ENCODE data around the gene SLC7A11.

SLC7A11 gene

DNA sequence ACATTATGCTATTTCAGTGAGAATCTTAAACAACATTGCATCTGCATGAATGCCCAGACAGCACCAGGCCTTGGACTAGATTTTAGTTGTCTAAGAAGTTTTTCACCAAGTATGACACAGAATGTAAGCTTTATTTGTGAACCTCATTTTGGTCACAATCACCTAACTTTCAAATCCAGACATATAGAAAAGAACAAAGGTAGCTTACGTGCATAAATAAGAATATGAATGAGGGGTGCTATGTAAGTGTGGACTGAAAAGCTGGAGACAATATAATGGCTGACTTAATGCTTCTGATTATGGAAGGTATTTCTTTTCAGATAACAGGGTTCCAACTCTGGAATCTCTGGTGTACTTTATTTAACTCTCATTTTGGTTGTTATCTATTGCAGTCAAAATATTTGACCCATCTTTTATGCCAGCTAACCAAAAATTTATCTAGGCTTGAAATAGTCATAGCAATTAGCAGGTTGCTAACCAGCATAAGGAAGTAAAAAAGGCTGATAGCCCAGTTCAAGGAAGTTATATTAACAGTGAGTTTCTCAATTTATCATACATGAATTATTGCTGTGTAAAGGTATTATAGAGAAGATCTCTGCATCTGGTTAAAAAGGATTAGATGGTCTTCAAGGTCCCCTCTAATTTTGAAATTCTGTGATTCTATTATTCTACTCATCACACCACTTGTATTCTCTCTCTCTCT lies 36.5 kb downstream of the SLC7A11 start:
- DNase-seq (ENCODE audit: low spot score) = no peak

DNA sequence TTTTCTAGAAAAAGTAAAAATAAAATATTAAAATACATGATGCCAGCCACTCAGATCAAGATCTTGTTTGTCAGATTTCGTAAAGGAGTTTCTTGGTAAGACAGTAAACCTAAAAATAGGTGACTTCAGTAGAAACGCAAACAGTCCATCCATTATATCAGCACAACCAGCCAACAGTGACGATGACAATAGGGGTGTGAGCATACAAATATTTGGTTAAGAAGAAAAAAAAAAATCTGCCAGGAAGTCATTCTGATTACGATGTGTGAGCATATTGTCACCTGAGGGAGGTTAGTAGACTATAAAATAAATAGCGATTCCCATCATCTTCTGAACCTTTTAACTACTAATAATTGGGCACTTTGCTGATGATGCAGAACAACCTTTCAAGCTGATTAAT lies 37.6 kb downstream of the SLC7A11 start:
- DNase-seq (ENCODE audit: low spot score) = no peak

DNA sequence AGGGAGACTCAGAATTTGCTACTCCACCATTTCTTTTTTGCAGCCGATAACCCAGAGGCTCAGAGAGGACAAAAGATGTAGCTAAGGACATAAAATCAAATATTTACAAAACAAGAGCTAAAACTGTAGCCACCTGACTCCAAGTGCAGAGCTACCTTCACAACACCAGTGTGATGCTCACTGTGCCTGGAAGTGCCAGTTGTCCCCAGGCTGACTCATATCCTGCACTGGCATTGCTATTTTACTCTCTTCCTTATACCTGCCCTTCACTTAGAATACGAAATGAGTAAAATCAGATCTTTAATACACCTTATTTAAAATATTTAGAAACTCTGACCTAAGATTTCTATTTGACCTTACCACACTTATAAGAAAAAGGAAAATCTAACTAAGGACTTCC lies 39.5 kb downstream of the SLC7A11 start:
- DNase-seq (ENCODE audit: low spot score) = no peak

DNA sequence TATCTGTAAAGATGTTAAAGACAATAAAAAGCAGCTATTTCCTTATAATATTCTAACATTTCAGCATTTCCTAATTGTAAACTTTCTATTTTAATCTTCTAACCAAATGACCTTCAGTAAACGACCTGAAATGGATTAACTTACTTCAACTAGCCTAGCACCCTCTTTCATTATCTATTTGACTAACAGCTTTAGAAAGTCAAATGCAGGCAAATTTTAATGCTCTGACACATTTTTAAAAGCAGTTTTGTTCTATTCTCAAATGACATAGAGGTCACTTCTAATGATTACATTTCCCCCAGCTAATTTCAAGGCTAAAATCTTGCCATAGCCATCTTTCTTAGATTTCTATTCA lies 41.9 kb downstream of the SLC7A11 start:
- DNase-seq (ENCODE audit: low spot score) = no peak

DNA sequence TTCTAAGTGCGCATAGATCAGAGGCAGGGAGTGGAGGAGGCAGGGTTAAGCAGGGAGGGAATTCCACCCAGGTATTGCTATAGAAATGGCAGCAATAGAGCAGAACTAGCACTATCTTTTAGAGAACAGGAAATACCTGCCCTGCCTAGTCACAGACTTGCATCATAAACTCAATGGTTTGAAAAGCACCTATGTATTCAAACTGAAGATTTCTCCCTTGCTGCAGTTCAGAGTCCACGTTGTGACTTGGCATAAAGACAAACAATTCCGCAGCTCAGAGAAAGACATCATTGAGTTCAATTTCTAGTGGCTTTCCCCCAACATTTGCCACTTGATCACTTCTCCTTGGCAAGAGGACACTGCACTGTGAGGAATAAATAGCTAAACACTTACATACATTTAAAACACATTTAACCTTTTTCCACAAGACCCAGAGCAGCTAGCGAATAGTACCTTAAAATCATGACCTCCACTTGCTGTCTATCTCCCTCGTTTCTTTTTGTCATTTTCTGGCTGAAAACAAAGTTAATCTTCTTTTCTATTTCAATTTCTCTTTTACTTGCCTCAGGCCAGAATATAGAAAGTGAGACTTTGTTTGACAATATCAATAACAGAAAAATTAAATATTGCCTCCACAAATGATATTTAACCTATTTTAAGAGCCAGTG lies 42.4 kb downstream of the SLC7A11 start:
- DNase-seq (ENCODE audit: low spot score) = no peak

DNA sequence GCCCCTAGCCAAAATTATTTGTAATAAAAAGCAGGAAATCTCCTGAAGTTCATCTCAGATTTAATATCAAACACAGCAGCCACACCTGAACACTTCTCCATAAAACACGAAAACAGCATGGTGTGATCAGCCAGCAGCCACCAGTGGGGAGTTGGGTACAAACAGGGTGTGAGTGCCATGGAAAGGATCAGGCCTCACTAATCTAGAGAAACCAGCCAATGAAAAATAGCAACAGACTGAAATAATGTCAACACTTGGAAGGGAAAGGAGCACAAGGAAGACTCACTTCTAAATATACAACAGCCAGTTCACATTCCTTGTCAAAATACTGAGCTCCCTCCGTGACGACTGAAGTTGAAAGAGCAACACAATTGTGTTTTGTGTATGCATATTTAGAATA lies 46.0 kb downstream of the SLC7A11 start:
- DNase-seq (ENCODE audit: low spot score) = no peak

DNA sequence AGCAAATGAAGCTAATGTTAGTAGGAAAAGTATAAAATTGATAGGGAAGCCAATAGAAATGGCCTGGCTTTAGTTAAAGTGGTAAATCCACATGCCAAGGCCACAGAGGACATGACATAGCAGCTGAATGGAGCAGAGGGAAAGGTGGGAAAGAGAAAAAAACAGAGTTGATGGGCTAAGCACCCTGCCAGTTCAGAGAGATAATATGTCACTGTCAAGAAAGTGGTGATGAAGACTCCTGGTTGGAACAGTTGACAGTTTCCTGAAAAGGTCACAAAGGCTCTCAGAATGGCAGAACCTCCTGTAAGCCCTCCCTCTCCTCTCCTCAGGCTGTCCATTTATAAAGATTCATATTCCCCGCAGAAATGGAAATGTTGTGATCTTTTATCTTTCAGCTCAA lies 48.2 kb downstream of the SLC7A11 start:
- no peak for DNase-seq (ENCODE audit: low spot score)

DNA sequence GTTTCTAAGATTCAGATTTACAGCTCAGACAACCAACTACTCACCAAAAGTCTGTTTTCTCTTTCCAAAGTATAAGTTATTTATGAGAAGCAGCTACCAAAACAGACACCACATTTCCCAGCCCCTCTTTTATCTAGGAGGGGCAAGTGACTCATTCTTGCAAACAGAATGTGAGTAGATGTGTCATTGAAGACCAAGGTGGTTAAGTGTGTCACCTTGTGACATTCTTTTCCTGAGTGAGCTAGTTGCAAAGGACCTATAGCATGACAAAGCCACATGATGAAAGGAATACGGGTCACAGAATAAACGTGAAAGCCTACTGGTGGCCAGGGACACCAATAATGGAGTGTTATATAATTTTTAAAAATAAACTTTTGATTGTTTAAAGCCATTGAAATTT lies 50.0 kb downstream of the SLC7A11 start:
- DNase-seq (ENCODE audit: low spot score) = no peak

DNA sequence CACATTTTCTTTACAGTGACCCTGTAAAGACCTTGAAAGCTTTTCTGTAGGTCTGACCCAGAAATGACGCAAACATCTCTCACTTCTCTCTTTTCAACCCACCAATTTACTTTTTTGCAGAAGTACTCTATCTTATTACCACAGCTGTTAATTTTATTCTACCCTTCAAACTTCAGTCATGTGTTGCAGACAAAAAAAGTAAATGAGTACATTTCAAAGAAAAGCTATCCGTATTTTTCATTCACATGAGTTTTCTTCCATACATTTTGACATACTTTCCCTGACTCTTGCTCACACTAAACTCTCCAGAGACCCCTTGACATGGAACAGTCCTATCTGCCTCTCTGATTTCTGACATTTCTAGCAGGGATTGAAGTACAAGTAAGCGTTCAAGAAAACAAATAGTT lies 51.7 kb downstream of the SLC7A11 start:
- no peak for DNase-seq (ENCODE audit: low spot score)

DNA sequence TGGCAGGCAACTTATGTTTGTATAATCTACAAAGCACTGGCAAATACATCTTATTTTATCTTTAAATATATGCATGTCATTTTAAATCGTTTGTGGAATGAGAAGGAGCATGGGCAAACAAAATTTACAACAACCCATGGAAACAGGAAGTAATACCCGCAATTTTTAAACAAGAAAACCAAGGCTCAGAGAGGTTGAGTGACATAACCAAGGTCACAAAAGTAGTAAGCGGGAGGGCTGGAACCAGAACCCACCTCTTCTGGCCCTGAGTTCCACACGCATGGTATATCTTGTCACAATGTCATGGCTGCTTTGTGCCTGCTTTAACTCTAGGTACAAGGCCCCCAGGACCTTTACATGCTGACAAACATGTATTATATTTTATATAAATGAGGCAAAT lies 52.9 kb downstream of the SLC7A11 start:
- DNase-seq (ENCODE audit: low spot score) = no peak

DNA sequence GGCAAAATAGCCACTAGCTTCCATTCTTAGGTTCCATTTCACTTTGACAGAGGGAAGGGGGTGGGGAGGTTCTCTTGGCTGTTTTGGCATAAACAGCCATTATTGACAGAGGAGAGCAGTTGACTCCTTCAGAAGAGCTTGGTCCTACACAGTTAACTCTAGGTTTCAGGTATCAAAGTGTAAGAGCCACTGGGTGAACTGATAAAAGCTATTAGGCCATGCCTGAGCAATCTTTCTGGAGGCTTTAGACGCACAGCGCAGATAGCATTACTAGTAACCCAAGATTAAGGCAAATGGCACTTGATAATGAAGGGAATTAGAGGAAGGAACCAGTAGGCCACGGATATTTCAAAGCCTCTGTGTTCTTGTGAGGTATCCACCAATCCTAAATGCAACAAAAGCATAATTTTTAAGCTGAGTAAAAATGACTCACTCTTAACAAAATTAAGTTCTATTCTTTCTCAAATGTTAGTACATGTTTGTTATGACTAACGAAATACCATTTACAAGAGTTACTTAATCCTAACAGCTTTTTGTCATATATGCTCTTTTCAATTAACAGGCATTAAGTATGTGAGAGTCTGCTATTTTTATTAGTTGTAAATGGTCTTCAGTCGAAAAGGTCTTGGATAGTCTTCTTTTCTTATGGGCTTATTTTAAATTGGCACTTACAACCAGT lies 53.6 kb downstream of the SLC7A11 start:
- no peak for DNase-seq (ENCODE audit: low spot score)

DNA sequence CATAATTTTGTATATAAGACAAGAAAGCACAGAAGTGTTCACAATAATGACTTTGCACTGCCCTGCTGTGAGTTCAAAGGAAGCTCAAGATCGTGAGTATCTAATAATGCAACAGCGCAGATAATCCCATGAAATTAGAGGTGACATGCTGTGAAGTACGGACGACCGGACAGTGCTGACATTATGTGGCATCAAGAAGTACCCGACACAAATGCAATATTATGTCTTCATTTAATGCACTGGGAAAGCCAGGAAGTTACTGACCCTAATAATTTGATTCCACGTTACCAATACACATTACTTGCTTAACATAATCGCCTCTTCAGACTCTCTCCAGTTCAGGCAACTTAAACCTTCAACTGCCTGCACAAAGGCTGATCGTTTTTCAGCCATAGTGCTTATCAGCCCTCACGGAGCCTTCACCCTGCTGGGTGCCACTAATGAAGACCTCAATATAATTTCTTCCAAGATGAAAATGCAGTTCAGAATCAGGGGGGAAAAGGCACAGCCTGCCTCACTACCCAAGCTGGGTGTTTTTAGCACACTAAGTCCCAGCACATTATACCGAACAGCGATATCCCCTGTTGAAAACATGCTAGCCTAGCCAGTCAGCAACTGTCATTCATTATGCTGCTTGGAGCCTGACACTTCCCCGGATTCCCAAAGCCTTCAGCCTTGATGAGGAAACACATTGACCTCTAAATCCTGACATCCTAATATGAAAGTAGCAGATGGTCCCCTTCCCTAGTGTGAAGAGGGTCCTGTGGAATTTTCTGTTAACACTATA lies 56.1 kb downstream of the SLC7A11 start:
- peak; percentile 33 for DNase-seq (ENCODE audit: low spot score)

DNA sequence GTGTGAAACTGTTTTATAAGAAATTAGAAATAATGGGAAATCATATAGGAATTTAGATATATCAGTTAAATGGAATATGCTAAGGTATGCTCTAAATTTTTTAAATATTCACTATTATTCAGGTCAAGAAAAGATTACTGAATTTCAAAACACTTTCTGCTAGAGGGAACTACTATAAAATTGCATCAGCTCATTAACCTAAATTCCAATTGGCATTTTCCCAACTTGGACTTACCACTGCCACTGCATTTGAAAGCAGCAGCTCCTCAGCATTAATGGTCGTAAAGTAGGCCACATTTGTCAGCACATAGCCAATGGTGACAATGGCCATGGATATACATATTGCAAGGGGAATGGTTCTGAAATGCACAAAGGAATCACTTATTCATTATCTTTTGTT lies 57.3 kb downstream of the SLC7A11 start:
- peak; percentile 32 for DNase-seq (ENCODE audit: low spot score)

DNA sequence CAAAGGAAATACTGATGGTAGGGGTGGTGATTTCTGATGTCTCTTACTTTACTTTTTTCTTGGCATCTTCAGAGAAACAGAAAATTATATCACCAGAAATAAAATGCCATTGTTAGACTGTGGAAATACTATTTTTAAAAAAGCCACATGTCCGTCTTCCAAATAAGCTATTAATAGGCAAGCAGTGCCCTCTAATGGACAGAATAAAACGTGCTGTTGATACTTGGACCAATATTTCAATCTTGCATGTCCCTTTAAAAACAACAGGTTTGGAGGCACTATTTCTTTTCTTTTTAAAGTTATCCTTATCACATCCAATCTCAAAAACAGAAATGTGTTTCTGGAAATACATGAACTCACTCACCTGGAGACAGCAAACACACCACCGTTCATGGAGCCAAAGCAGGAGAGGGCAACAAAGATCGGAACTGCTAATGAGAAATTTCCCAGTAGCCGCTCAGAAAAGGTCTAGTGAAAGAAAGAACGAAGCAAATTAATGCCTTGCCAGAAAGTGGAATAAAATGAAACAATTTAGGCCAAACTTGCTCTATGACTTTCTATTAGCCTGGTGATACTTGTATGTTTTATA lies 59.2 kb downstream of the SLC7A11 start:
- peak; percentile 69 for DNase-seq (ENCODE audit: low spot score)

DNA sequence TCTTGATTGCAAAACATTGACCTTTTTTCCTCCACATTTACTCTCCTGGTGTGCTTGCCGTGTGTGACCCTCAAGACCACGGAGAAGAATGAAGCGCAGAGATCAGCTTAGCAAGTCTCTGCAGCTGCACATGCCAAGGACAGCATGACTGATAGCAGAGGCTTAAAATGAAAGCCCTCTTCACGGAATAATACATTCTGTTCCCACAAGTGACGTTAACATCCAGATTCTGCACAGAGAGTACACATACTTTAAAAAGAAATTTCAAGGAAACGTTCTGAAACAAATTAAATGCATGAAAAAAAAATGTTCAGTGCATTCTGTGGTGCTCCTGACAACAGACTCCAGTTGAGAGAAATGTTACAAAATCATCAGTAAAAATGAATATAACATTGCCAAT lies 60.9 kb downstream of the SLC7A11 start:
- peak; percentile 36 for DNase-seq (ENCODE audit: low spot score)

DNA sequence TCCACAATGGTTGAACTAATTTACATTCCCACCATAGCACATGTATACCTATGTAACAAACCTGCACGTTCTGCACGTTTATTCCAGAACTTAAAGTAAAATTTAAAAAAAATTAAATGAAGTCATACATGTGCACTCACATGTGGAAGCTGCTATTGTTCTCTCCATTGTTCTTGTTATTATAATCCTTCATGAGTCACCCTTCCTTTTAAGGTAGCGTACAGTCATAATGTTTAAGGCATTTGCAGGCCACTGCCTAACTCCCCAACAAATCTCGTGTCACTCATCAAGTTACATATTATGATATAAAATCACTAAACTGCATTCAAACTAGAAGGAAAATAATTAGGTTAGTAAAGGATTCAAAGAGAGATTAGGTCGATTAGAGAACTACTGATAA lies 63.6 kb downstream of the SLC7A11 start:
- DNase-seq (ENCODE audit: low spot score) = no peak

DNA sequence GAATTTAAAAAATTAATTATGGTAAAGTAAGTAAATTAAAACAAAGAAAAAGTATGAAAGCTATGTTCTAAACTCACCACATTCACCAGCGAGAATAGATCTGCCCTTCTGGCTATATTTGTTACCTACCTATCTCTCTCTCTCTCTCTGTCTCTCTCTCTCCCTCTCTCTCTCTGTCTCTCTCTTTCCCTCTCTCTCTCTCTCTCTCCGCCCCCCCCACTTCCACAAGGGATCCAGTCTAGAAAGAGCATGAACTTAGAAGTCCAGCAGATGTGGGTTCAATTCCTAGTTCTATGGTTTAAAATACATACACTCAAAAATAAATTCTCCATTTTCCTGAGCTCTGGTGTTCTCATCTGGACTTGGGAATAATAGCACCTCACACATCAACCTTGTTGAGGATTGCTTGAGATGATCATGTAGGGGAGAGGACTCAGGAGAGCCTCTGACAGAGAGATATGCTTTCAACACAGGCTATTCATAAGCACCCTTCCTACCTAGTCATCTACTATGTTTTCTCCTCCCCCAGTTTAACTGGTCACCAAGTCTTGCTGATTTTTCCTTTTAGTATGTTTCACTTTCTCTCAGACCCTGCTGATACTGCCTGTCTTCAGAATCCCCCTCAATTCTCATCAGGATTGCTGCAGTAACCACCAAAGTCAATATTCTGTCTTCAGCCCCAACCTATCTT lies 64.7 kb downstream of the SLC7A11 start:
- DNase-seq (ENCODE audit: low spot score) = no peak

DNA sequence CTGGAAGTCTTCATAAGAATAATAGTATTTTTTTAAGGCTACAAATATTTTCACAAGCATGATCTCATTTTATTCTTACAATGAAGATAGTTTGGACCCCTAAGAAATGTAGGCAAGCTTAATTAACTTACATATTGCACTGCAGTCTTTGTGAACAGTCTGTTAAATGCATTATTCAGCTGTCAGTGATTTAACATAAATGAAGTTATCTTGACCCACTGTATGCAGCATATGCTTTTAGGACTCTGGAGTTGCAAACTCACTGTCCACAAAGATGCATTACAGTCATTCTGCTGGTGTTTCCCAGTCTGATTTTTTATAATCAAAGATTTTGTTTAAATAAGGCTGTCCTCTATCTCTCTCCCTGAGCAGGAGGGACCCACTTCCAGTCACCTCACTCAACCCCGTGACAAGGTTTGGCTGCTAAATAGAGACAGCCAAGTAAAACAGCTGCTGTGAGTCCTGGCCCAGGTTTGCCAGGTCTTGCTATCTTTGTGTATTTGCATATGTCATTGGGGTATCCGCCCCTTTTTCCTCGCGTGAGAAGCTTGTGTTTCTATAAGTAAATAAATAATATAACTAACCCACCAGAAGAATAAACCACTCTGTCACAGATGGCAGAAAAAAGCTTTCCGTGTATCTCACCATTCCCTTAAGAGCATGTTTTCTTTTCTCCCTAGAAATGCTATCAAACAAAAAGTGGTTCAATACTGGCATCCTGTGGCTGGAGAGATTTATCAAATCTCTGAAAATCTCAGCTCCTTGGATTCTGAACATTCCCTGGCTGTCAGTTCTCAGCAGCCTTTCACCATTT lies 67.0 kb downstream of the SLC7A11 start:
- DNase-seq (ENCODE audit: low spot score) = peak; percentile 42

DNA sequence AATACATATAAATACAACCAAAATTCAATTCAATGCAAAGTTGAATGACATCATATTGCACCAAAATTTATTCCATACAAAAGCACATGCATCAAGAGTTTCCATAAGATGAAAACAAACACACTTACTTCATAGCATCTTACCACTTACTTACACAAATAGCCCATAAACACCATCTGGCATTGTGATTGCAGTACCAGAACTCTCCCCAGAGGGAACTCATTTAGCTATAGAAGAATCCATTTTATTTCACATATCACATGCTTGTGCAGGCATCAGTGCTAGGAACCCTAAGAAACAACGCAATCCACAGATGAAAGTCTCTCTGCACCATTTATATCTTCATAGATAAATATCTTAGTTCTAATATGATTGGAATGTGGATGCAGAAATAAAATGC lies 77.9 kb downstream of the SLC7A11 start:
- DNase-seq (ENCODE audit: low spot score) = no peak

DNA sequence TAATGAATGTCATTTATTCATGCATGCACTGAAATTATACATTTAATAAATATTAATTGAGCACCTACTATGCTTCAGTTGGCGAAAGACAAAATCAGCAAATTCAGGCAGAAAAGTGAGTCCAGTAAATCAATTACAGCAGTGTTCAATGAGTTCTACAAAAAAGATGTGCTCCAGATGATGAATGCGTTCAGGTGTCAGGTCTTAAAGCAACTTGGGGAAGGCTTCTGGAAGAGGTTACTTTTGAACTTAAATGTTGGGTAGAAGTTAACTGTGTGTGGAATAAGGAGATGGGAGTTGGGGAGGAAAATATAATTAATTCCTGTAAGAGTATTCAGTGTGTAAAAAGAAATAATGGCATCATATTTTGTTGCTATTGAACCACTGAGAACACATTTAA lies 79.0 kb downstream of the SLC7A11 start:
- DNase-seq (ENCODE audit: low spot score) = no peak

DNA sequence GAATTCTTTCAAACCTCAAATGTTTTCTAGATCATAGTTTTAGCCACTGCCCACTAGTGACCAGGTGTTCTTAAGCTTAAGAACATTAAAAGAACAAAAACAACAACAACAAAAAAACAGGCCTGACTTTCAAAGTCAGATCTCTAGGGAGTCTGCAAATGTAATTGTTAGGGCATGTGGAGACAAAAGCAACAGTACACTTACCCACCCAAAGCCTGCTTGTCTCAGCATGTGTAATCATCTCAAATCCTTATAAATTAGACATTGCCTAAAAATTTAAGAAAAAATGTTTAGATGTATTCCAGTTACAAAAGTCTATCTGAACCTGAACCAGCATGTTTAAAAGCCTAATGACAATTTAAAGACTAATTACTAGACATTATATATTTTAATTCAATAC lies 79.9 kb downstream of the SLC7A11 start:
- no peak for DNase-seq (ENCODE audit: low spot score)
